ENCODE measurements around the gene POLR3F. TPM values are rescaled to one million over a fixed set of nuclear protein-coding genes. Genes with fewer than 3 reads are reported as not detected.

Gene POLR3F
- total and polyA plus RNA-seq, 9 of the 15 experiments (the other 6 are each of a cell fraction or from before 2014, with no cell fraction given), result 7.0 to 15.0 (median 9.6) TPM

GRCh38 chr20:18496740-18497592 lies 29.8 kb downstream of the POLR3F start, which contains the start of gene RBBP9 (continued):
- TF ChIP-seq ELK1 (CRISPR knock-in tag; IDR thresholded peaks at IDR 0.05) (no peak), ARHGAP35 (IDR thresholded peaks at IDR 0.05; ENCODE audit: partially characterized antibody) (no peak), NFIX (CRISPR knock-in tag; IDR thresholded peaks at IDR 0.05; ENCODE audit: low read depth) (no peak), HES1 (IDR thresholded peaks at IDR 0.05; ENCODE audit: low read depth) (no peak), RREB1 (CRISPR knock-in tag; IDR thresholded peaks at IDR 0.05) (no peak), ZNF551 (CRISPR knock-in tag; IDR thresholded peaks at IDR 0.05) (no peak), CHD7 (IDR thresholded peaks at IDR 0.05; ENCODE audit: low read depth, low read length) (no peak)
